H1 (cell line): ENCODE data around the gene VPS26B. TPM values are rescaled to one million over a fixed set of nuclear protein-coding genes. Genes with fewer than 3 reads are reported as not detected.
A peak's percentile ranks its signal among the peaks of the same experiment; 100 is the strongest.

Source experiments
- ATF2 ChIP-seq: IDR thresholded peaks from 2 replicates; pipeline ENCODE4 v1.6.1; 2012; ENCODE audit warnings: low read length, inconsistent platforms
- BRCA1 ChIP-seq: IDR thresholded peaks from 2 replicates; pipeline ENCODE4 v1.6.1; 2012; ENCODE audit warnings: low read depth, low read length, improper control_type of control experiment
- CBX5 ChIP-seq: fragments of 300-800, 300-1000 bp; sonication (generic); IDR thresholded peaks from 2 replicates; pipeline ENCODE4 v1.7.1; 2016; ENCODE audit warnings: antibody characterized with exemption, low read length, low read depth
- CTCF ChIP-seq, 3 experiments: IDR thresholded peaks; 1 replicate in 2 of 3; 2 replicates in 1 of 3; pipeline versions ENCODE4 v1.5.1 to v1.6.1; 2011; ENCODE audit warnings: low read length in 3 of 3, mild to moderate bottlenecking in 3 of 3, inconsistent platforms in 2 of 3, low read depth in 1 of 3, moderate library complexity in 1 of 3; ENCODE audit not compliant: insufficient read depth in 1 of 3; ENCODE audit errors: control extremely low read depth in 1 of 3
- JUN ChIP-seq: IDR thresholded peaks from 2 replicates; pipeline ENCODE4 v1.6.1; 2011; ENCODE audit warnings: low read depth, mild to moderate bottlenecking, improper control_type of control experiment, low read length
- KDM1A ChIP-seq: fragments of 200-600, 300-600 bp; sonication (generic); IDR thresholded peaks from 2 replicates; pipeline ENCODE4 v1.7.1; 2016; ENCODE audit warnings: mild to moderate bottlenecking, low read length, borderline replicate concordance
- KDM4A ChIP-seq: IDR thresholded peaks from one replicate; pipeline ENCODE4 v1.7.1; 2012; ENCODE audit warnings: low read depth, mild to moderate bottlenecking, moderate library complexity, low read length, inconsistent platforms; ENCODE audit not compliant: severe bottlenecking
- MAX ChIP-seq: IDR thresholded peaks from 2 replicates; pipeline ENCODE4 v1.6.1; 2012; ENCODE audit warnings: inconsistent platforms
- NRF1 ChIP-seq: IDR thresholded peaks from 2 replicates; pipeline ENCODE4 v1.6.1; 2011; ENCODE audit warnings: mild to moderate bottlenecking, low read depth, low read length, improper control_type of control experiment
- POU5F1 ChIP-seq: IDR thresholded peaks from 2 replicates; pipeline ENCODE4 v1.6.1; 2011; ENCODE audit warnings: low read depth, mild to moderate bottlenecking, low read length, moderate library complexity
- RAD21 ChIP-seq, 2 experiments: IDR thresholded peaks in 1 of 2; conservative IDR thresholded peaks in 1 of 2; 2 replicates each; pipeline ENCODE4 v1.6.1; 2011; ENCODE audit warnings: low read depth in 2 of 2, low read length in 2 of 2, improper control_type of control experiment in 1 of 2, inconsistent platforms in 1 of 2, mild to moderate bottlenecking in 1 of 2, moderate library complexity in 1 of 2
- RBBP5 ChIP-seq: IDR thresholded peaks from 2 replicates; pipeline ENCODE4 v1.7.1; 2012; ENCODE audit warnings: low read depth, mild to moderate bottlenecking, inconsistent platforms, low read length, moderate library complexity, borderline replicate concordance
- RXRA ChIP-seq: IDR thresholded peaks from 2 replicates; pipeline ENCODE4 v1.6.1; 2011; ENCODE audit warnings: low read depth, mild to moderate bottlenecking, low read length, moderate library complexity; ENCODE audit not compliant: insufficient read depth
- SP2 ChIP-seq: IDR thresholded peaks from 2 replicates; pipeline ENCODE4 v1.6.1; 2012; ENCODE audit warnings: mild to moderate bottlenecking, low read length, inconsistent platforms
- SP4 ChIP-seq: IDR thresholded peaks from 2 replicates; pipeline ENCODE4 v1.6.1; 2012; ENCODE audit warnings: low read length, inconsistent platforms
- SUZ12 ChIP-seq: fragments of 200-600 bp; sonication (generic); IDR thresholded peaks from 2 replicates; pipeline ENCODE4 v1.6.1; 2012; ENCODE audit warnings: mild to moderate bottlenecking, inconsistent platforms, low read length, moderate library complexity, mixed read lengths
- TAF7 ChIP-seq: optimal IDR thresholded peaks from 2 replicates; pipeline ENCODE3; 2011; ENCODE audit warnings: low read depth, mild to moderate bottlenecking, inconsistent platforms, low read length, moderate library complexity, borderline replicate concordance
- TEAD4 ChIP-seq: IDR thresholded peaks from 2 replicates; pipeline ENCODE4 v1.6.1; 2012; ENCODE audit warnings: low read depth, low read length, inconsistent platforms, mixed read lengths
- polyA plus RNA-seq, 7 experiments: library from polyadenylated mRNA; depleted of rRNA in 3 of 7; stranded (reverse) in 5 of 7; unstranded in 2 of 7; fragments of >200 nt in 5 of 7; fragments of 200-250 nt in 2 of 7; gene quantifications; 1 replicate in 5 of 7; 2 replicates in 1 of 7; 4 replicates in 1 of 7; pipeline versions ENCODE4 v1.2.1 to v1.2.3, GENCODE V29; 2011 to 2013; ENCODE audit warnings: missing spikeins in 2 of 7, mixed read lengths in 2 of 7
- total RNA-seq: library from RNA; stranded (reverse); fragmentation: NEBNext Ultra II Directional; extraction: Animal tissue kit (Norgen Biotek cat#: 25700); gene quantifications from 2 replicates; pipeline ENCODE4 v1.2.1, GENCODE V29; 2021

VPS26B gene
- total and polyA plus RNA-seq, 2 of the 8 experiments (the other 6 are each of a cell fraction or from before 2014, with no cell fraction given) = 18.3 to 27.0 TPM

GRCh38 chr11:134253188-134253993 lies 28.9 kb downstream of the VPS26B start, which contains the start of the genes ACAD8 and THYN1 (continued):
- TF ChIP-seq RAD21 (IDR thresholded peaks at IDR 0.05 in 1 of 2, conservative IDR thresholded peaks at IDR 0.05 in 1 of 2; ENCODE audit: low read depth in 2 of 2, low read length in 2 of 2) (no peak; a peak in 1 of 4 replicates), MAX (no peak; the same call in 1 of the 2 replicates), TEAD4 (no peak), SP4 (no peak), BRCA1 (no peak), KDM4A (peak; percentile 41), RBBP5 (peak; percentile 54; the same call in 1 of the 2 replicates), SP2 (no peak), CTCF (IDR thresholded peaks at IDR 0.05; ENCODE audit: control extremely low read depth in 1 of 3, insufficient read depth in 1 of 3, low read depth in 1 of 3, low read length in 3 of 3) (no peak), KDM1A (no peak; the same call in 1 of the 2 replicates), SUZ12 (no peak), NRF1 (0 out of 2 replicates have a peak, but pooled peaks have one; percentile 15), CBX5 (no peak), POU5F1 (no peak), JUN (no peak), RXRA (no peak), ATF2 (no peak), TAF7 (peak; percentile 53)
